RWPE2 (cell line): Measurements from ENCODE around the gene ZEB2.

Experiments
- ATAC-seq: fragments of 200-7000 bp; cut with Tn5 transposase; 3 replicates; pipeline ENCODE4 v1.9.1; 2021; ENCODE audit warnings: low read depth
- DNase-seq: peaks from one replicate; pipeline ENCODE4 v3.0.0-alpha.2; 2020; ENCODE audit warnings: low spot score
- H3K27ac ChIP-seq: fragments of 450-650 bp; 2 replicates; pipeline ENCODE4 v1.5.1; 2017; ENCODE audit warnings: mild to moderate bottlenecking; ENCODE audit not compliant: poor library complexity, severe bottlenecking
- H3K27me3 ChIP-seq: fragments of 250-450 bp; sonication (Bioruptor Pico); 2 replicates; pipeline ENCODE4 v1.5.1; 2021; ENCODE audit warnings: mild to moderate bottlenecking, moderate library complexity; ENCODE audit not compliant: insufficient read depth, poor library complexity, severe bottlenecking
- H3K36me3 ChIP-seq: fragments of 250-450 bp; sonication (Bioruptor Pico); 2 replicates; pipeline ENCODE4 v1.5.1; 2020; ENCODE audit warnings: low read depth, mild to moderate bottlenecking, moderate library complexity
- H3K4me1 ChIP-seq: fragments of 250-450 bp; sonication (Bioruptor Pico); 2 replicates; pipeline ENCODE4 v1.5.1; 2021; ENCODE audit warnings: mild to moderate bottlenecking, moderate library complexity; ENCODE audit not compliant: insufficient read depth, poor library complexity, severe bottlenecking
- H3K4me3 ChIP-seq: fragments of 250-450 bp; sonication (Bioruptor Pico); 2 replicates; pipeline ENCODE4 v1.5.1; 2021; ENCODE audit warnings: mild to moderate bottlenecking, moderate library complexity; ENCODE audit not compliant: severe bottlenecking
- H3K9me3 ChIP-seq: fragments of 250-450 bp; sonication (Bioruptor Pico); 2 replicates; pipeline ENCODE4 v1.5.1; 2021; ENCODE audit warnings: mild to moderate bottlenecking, moderate library complexity; ENCODE audit not compliant: severe bottlenecking
- TF ChIP-seq, protein P1 (sequence below): fragments of 450-650 bp; IDR thresholded peaks from one replicate; pipeline ENCODE4 v1.5.1; 2017; ENCODE audit warnings: mild to moderate bottlenecking, moderate library complexity; ENCODE audit not compliant: poor library complexity, severe bottlenecking

ZEB2 gene

DNA sequence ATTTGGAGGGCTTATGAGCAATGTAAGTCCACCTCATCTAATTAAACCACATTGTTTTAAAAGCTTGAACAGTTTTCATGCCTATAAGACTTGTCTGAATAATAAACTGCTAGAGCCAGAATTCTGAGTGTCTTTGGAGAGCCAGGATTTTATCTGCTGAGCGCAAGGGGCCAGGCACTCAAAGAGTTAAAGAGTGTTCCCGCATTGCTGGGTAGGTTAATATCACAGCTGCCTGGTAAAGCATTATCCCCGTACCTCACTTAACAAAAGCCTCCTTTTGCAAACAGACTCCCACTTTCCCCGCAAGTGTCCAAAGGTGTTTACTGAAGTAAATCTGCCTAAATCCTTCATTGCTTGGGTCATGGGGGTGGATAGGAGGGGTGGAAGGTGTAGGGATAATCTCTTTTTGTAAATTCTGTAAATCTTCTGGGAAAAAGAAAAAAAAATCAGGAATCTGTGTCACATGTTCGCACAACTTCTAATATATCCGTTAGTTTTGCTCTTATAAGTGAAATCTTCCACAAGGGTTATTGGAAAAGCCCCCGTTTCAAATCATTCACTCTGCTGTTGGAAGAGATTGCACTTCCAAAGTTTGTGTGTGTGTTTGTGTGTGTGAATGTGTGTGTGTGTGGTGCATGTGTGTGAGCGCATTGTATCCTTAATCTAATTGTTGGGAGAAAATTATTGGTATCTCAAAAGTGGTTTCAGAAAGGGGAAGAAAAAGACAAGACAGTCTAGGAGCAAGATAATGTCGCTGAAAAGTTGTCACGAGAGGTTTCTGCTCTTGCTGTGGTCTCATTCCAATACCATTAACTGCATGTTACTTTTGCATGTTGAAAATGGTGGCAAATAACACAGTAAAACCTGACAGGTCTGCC, 10.7 kb downstream of the ZEB2 start:
- Histone ChIP-seq H3K4me1 (no peaks in the 10 kb centered on the region), H3K4me3 (no peak overlapping the region), H3K27ac (no peak overlapping the region), H3K9me3 (no peaks in the 10 kb centered on the region), H3K36me3 (no peaks in the 10 kb centered on the region), H3K27me3 (peaks cover 39% of the 10 kb centered on the region)
- ATAC-seq (no peak), DNase-seq (no peak)
- TF ChIP-seq, protein P1, sequence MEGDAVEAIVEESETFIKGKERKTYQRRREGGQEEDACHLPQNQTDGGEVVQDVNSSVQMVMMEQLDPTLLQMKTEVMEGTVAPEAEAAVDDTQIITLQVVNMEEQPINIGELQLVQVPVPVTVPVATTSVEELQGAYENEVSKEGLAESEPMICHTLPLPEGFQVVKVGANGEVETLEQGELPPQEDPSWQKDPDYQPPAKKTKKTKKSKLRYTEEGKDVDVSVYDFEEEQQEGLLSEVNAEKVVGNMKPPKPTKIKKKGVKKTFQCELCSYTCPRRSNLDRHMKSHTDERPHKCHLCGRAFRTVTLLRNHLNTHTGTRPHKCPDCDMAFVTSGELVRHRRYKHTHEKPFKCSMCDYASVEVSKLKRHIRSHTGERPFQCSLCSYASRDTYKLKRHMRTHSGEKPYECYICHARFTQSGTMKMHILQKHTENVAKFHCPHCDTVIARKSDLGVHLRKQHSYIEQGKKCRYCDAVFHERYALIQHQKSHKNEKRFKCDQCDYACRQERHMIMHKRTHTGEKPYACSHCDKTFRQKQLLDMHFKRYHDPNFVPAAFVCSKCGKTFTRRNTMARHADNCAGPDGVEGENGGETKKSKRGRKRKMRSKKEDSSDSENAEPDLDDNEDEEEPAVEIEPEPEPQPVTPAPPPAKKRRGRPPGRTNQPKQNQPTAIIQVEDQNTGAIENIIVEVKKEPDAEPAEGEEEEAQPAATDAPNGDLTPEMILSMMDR = no peak

DNA sequence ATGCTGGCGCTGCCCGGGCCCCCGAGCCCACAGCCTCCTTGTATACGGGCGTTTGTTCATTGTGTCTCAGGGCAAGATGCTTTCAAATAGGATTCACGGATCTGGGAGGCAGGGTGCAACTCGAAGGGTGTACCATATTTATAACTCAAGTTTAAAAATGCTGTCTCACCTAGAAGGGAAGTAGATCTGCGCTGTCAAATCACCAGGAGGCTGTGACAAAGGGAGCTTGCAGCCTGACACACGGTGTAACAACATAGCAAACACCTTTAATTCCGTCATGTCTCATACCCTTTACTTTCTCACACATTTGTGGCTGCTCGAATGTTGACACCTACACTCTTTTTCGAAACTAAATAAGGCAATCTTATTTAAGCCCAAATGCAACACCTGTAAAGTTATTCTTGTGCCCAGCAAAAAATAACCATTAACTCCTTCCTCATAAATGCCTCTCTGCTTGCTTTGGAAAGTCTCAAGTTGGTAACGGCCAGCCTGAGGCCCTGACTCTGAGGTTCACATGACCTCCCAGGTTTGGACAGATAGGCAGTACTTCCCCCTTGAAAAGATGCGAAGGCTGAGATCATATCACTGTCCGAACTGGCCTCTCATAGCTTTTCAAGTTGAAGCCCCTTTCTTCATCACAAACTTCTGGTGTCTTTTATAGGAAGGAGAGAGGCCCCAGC, 11.6 kb downstream of the ZEB2 start:
- H3K36me3 ChIP-seq = no peaks in the 10 kb centered on the region
- no peak overlapping the region for H3K4me3 ChIP-seq
- TF ChIP-seq, protein P1 = no peak
- H3K9me3 ChIP-seq = no peaks in the 10 kb centered on the region
- ATAC-seq (no peak), DNase-seq (no peak)
- H3K27ac ChIP-seq = no peak overlapping the region
- no peaks in the 10 kb centered on the region for H3K4me1 ChIP-seq
- H3K27me3 ChIP-seq = peaks cover 29% of the 10 kb centered on the region

DNA sequence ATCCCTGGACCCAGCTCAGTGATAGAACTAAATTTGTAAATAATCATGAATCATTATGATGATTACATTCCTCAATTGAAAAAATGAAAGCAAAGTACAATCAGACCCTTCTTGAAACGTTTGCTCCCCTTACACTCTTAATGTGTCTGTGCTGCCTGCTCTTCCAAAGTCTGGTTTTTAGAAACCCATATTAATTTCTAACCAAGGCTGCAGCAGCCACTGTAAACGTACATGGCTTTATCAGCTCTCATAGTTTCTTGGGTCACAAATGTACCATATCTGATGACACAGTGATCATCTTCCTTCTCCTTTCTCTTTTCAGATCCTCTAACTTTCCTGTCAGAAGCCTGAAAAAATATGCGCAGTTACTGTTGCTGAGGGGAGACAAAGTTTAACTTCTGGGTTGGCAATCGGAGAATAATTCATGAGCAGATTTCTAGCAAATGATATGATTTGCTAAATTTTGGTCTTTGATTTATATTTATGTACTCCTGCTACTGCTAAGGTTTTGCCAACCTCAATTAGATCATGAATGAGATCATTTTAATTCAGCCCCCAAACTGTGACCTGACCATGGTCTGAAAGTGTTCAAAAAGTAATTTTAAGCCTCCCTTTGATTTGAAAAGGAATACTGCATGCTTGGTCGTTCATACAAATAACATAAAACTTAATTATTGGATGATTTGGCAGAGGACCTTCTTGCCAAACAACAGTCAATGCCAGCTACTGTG, 12.3 kb downstream of the ZEB2 start:
- DNase-seq = no peak
- H3K4me3 ChIP-seq = no peak overlapping the region
- no peaks in the 10 kb centered on the region for H3K9me3 ChIP-seq
- TF ChIP-seq, protein P1 = no peak
- H3K4me1 ChIP-seq = no peaks in the 10 kb centered on the region
- H3K36me3 ChIP-seq = no peaks in the 10 kb centered on the region
- no peak for ATAC-seq
- H3K27ac ChIP-seq = no peak overlapping the region
- peaks cover 22% of the 10 kb centered on the region for H3K27me3 ChIP-seq

DNA sequence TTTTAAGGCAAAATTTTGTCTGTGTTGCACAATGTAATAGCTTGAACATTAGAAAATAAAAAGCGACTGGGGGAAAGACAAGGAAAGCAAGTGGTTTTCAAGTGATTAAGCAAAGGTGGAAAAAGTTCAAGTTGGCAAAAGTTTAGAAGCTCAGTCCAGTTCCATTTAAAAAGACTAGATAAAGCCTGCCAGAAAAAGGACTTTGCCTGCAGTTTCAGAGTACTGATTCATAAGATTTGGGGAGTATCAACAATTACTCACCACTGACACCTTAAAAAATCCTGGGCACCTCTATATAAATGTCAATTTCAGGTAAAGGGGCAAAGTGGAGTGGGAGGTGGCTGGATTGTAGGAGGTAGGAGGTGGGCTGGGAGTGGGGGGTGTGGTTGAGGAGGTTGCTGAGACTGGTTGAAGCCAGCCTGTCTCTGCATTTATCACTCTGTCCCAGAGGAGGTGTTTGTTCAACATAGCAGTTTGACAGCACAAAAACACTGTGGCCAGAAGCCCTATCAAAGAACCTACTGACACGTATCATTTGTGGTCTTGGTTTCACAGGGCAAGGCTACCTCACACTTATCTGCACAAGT, 14.6 kb downstream of the ZEB2 start:
- no peaks in the 10 kb centered on the region for H3K36me3 ChIP-seq
- DNase-seq (no peak), ATAC-seq (no peak)
- H3K27ac ChIP-seq = no peak overlapping the region
- no peaks in the 10 kb centered on the region for H3K4me1 ChIP-seq
- TF ChIP-seq, protein P1 = no peak
- H3K9me3 ChIP-seq = no peaks in the 10 kb centered on the region
- no peak overlapping the region for H3K4me3 ChIP-seq
- no peaks in the 10 kb centered on the region for H3K27me3 ChIP-seq
